Small intestine (tissue), 16 donors: ENCODE results near the gene CASP5. TPM values are rescaled to one million over a fixed set of nuclear protein-coding genes. Genes with fewer than 3 reads are reported as not detected.
"Not testable (repeated sequence)": the region's sequence is repeated elsewhere in the genome, so short reads cannot be mapped to it uniquely, and the experiment has no call there.

Experiments
- DNase-seq, 2 donors: peaks; one replicate each; pipeline versions ENCODE4 v3.0.0 to v3.0.0-alpha.2; 2013
- FAIRE-seq: peaks from 2 replicates; lab custom pipeline; 2012; peaks lifted over from hg19 to GRCh38; lab: Jason Lieb, UNC
- H3K27ac ChIP-seq, 3 donors: one replicate each; pipeline ENCODE4 v1.5.1; 2013; ENCODE audit warnings: low read length in 2 of 3, mild to moderate bottlenecking in 2 of 3, control low read depth in 1 of 3, inconsistent platforms in 1 of 3, low read depth in 1 of 3, moderate library complexity in 1 of 3
- H3K27me3 ChIP-seq, 3 donors: one replicate each; pipeline ENCODE4 v1.6.1; 2013; ENCODE audit warnings: low read length in 3 of 3, inconsistent platforms in 1 of 3; ENCODE audit not compliant: control insufficient read depth in 3 of 3, insufficient read depth in 3 of 3
- H3K36me3 ChIP-seq, 3 donors: one replicate each; pipeline ENCODE4 v1.6.1; 2013; ENCODE audit warnings: low read length in 3 of 3, inconsistent platforms in 1 of 3, low read depth in 1 of 3, mild to moderate bottlenecking in 1 of 3, moderate library complexity in 1 of 3; ENCODE audit not compliant: control insufficient read depth in 3 of 3, insufficient read depth in 2 of 3
- H3K4me1 ChIP-seq, 3 donors: one replicate each; pipeline ENCODE4 v1.6.1; 2013; ENCODE audit warnings: low read length in 2 of 3, inconsistent platforms in 1 of 3, low read depth in 1 of 3, mild to moderate bottlenecking in 1 of 3, moderate library complexity in 1 of 3; ENCODE audit not compliant: control insufficient read depth in 3 of 3, insufficient read depth in 2 of 3
- H3K4me3 ChIP-seq, 3 donors: one replicate each; pipeline ENCODE4 v1.5.1; 2013; ENCODE audit warnings: low read length in 3 of 3, control low read depth in 1 of 3, inconsistent platforms in 1 of 3, low read depth in 1 of 3, mild to moderate bottlenecking in 1 of 3, moderate library complexity in 1 of 3
- H3K9me3 ChIP-seq, 2 donors: one replicate each; pipeline ENCODE4 v1.6.1; 2013; ENCODE audit warnings: low read depth in 1 of 2, low read length in 1 of 2; ENCODE audit not compliant: control insufficient read depth in 2 of 2, insufficient read depth in 1 of 2
- WGBS, 3 donors: extraction: QIAGEN DNeasy Blood & Tissue Kit; methylation state at CpG; one replicate each; pipeline ENCODE4 v1.1.7; 2013; 5-methylcytosine and 5-hydroxymethylcytosine counted together
- long read RNA-seq, 10 donors: transcript quantifications; one replicate each; lab custom pipeline, GENCODE V29; 2026
- polyA plus RNA-seq, 4 donors: library from polyadenylated mRNA; stranded (reverse) in 3 of 4; unstranded in 1 of 4; fragments of 200-250 nt in 3 of 4; fragments of 120-200 nt in 1 of 4; gene quantifications; one replicate each; pipeline versions ENCODE4 v1.2.1 to v1.2.3, GENCODE V29; 2013
- donor health status: healthy with polysubstance abuse.
- donor health status: control.
- donor health status: control.
- donor health status: Bipolar disorder and iron deficiency.
- donor health status: healthy.

The CASP5 gene
- 10 to 100 TPM in 1 of 4 donors, 1 to 10 TPM in 3; 4.7 to 15.1 (median 8.1) TPM for polyA plus RNA-seq
- long read RNA-seq, donor 1 = 0 reads
- long read RNA-seq, donor 2, partial matches to known transcripts = 0 of 6 reads
- long read RNA-seq, donor 2, other reads (novel, unspliced or antisense) = 0 of 6 reads
- long read RNA-seq, donor 3 = 0 reads
- long read RNA-seq, donor 4 = 0 reads
- long read RNA-seq, donor 5, partial matches to known transcripts = 0 of 2 reads
- long read RNA-seq, donor 5, other reads (novel, unspliced or antisense) = 0 of 2 reads
- long read RNA-seq, donor 6, partial matches to known transcripts = 0 of 1 reads
- long read RNA-seq, donor 6, other reads (novel, unspliced or antisense) = 0 of 1 reads
- long read RNA-seq, donor 7 = 0 reads
- long read RNA-seq, donor 8 = 0 reads
- long read RNA-seq, donor 9, partial matches to known transcripts = 0 of 1 reads
- long read RNA-seq, donor 9, other reads (novel, unspliced or antisense) = 0 of 1 reads
- long read RNA-seq, donor 10 = 0 reads

GRCh38 chr11:105023003-105023402, at the start of gene CASP5:
TSS of gene CASP5 (minus strand) at chr11:105023168. CDS start at chr11:105023136, 32 bp downstream.
- no peak for FAIRE-seq

GRCh38 chr11:105072080-105072479, 49.1 kb upstream of the CASP5 start:
- FAIRE-seq, H3K4me1 ChIP-seq, H3K9me3 ChIP-seq, DNase-seq, H3K4me3 ChIP-seq, H3K27me3 ChIP-seq, H3K27ac ChIP-seq, H3K36me3 ChIP-seq: not testable (repeated sequence)
- 63 to 70% (median 68%) methylated on average over 1 to 2 of the region's 2 CpGs for WGBS, 3 donors

More at GRCh38 chr11:105023003-105023402, at the start of gene CASP5:
- Histone ChIP-seq H3K9me3 (no peaks in the 10 kb centered on the region), H3K27ac (peak within 1 kb of the TSS; percentile 54 to 65 (median 62)), H3K4me3 (no peak within 1 kb of the TSS), H3K27me3 (no peaks in the 10 kb centered on the region), H3K36me3 (peaks cover 0 to 8% (median 7%) of the 10 kb centered on the region in 3 donors), H3K4me1 (peaks cover 0 to 5% (median 3%) of the 10 kb centered on the region in 3 donors)
- DNase-seq = peak; percentile 79 to 86

- Histone ChIP-seq H3K4me3 (no peak overlapping the region), H3K9me3 (no peaks in the 10 kb centered on the region), H3K4me1 (no peaks in the 10 kb centered on the region), H3K27me3 (no peaks in the 10 kb centered on the region), H3K27ac (peak overlapping the region in 1 of 3 donors; percentile 37), H3K36me3 (no peaks in the 10 kb centered on the region)
- WGBS, 3 donors = 47 to 66% (median 51%) methylated on average over 4 of the region's 4 CpGs
- DNase-seq (peak; percentile 3 to 52), FAIRE-seq (no peak)
Observed at GRCh38 chr11:105071089-105071732, 48.2 kb upstream of the CASP5 start.

- no peak overlapping the region for H3K4me3 ChIP-seq
- WGBS, 3 donors = 84 to 91% (median 88%) methylated on average over 4 of the region's 4 CpGs
- H3K27me3 ChIP-seq = no peaks in the 10 kb centered on the region
- DNase-seq = no peak
- FAIRE-seq = no peak
- H3K4me1 ChIP-seq = no peaks in the 10 kb centered on the region
- no peaks in the 10 kb centered on the region for H3K36me3 ChIP-seq
- peak overlapping the region in 1 of 3 donors; percentile 37 for H3K27ac ChIP-seq
- no peaks in the 10 kb centered on the region for H3K9me3 ChIP-seq
Observed at GRCh38 chr11:105070306-105070705, 47.3 kb upstream of the CASP5 start.

- 0 to 93% (median 82%) methylated on average over 1 to 2 of the region's 2 CpGs for WGBS, 3 donors
- DNase-seq, FAIRE-seq, H3K4me1 ChIP-seq, H3K36me3 ChIP-seq, H3K27ac ChIP-seq, H3K9me3 ChIP-seq, H3K27me3 ChIP-seq, H3K4me3 ChIP-seq: not testable (repeated sequence)
Observed at GRCh38 chr11:105069749-105070148, 46.8 kb upstream of the CASP5 start.

GRCh38 chr11:105063245-105063941, 40.4 kb upstream of the CASP5 start:
- FAIRE-seq, DNase-seq: not testable (repeated sequence)
- 60 to 80% (median 67%) methylated on average over 9 of the region's 9 CpGs for WGBS, 3 donors

GRCh38 chr11:105057432-105057831, 34.5 kb upstream of the CASP5 start:
- WGBS, 3 donors = 62 to 68% (median 67%) methylated on average over 4 of the region's 4 CpGs
- no peaks in the 10 kb centered on the region for H3K9me3 ChIP-seq
- H3K27ac ChIP-seq = no peak overlapping the region
- H3K36me3 ChIP-seq = no peaks in the 10 kb centered on the region
- no peaks in the 10 kb centered on the region for H3K4me1 ChIP-seq
- no peak for DNase-seq
- no peak for FAIRE-seq
- no peaks in the 10 kb centered on the region for H3K27me3 ChIP-seq
- no peak overlapping the region for H3K4me3 ChIP-seq

More at GRCh38 chr11:105063245-105063941, 40.4 kb upstream of the CASP5 start:
- H3K9me3 ChIP-seq, H3K36me3 ChIP-seq, H3K27me3 ChIP-seq, H3K4me3 ChIP-seq, H3K27ac ChIP-seq, H3K4me1 ChIP-seq: not testable (repeated sequence)

GRCh38 chr11:105056446-105056845, 33.5 kb upstream of the CASP5 start:
- H3K36me3 ChIP-seq = no peaks in the 10 kb centered on the region
- DNase-seq = no peak
- no peak overlapping the region for H3K4me3 ChIP-seq
- no peak for FAIRE-seq
- WGBS, 3 donors = 86 to 97% (median 97%) methylated on average over 1 of the region's 1 CpG
- H3K27me3 ChIP-seq = no peaks in the 10 kb centered on the region
- H3K27ac ChIP-seq = no peak overlapping the region
- no peaks in the 10 kb centered on the region for H3K9me3 ChIP-seq
- no peaks in the 10 kb centered on the region for H3K4me1 ChIP-seq
